GM12872 (cell line): ENCODE data around the gene LRRC26.

Experiments used
- CTCF ChIP-seq: IDR thresholded peaks from 3 replicates; pipeline ENCODE4 v1.5.1; 2011; ENCODE audit warnings: low read depth, mild to moderate bottlenecking, low read length, moderate library complexity; ENCODE audit not compliant: insufficient read depth

Gene LRRC26

GRCh38 chr9:137156567-137157375 lies 13.1 kb downstream of the LRRC26 start:
- no peak for TF ChIP-seq CTCF

- TF ChIP-seq CTCF, result no peak
Measured at GRCh38 chr9:137152844-137153405, 16.9 kb downstream of the LRRC26 start.

GRCh38 chr9:137150617-137151457 lies 19.0 kb downstream of the LRRC26 start:
- no peak for TF ChIP-seq CTCF

GRCh38 chr9:137149942-137150616 lies 19.8 kb downstream of the LRRC26 start:
- TF ChIP-seq CTCF, result no peak

GRCh38 chr9:137149363-137149762 lies 20.5 kb downstream of the LRRC26 start:
- TF ChIP-seq CTCF, result no peak

- no peak for TF ChIP-seq CTCF
Measured at GRCh38 chr9:137148661-137149060, 21.2 kb downstream of the LRRC26 start.

- TF ChIP-seq CTCF, result no peak
Measured at GRCh38 chr9:137148242-137148641, 21.6 kb downstream of the LRRC26 start.
